ENCODE data around the gene EMILIN3.
"Not testable (repeated sequence)": the region's sequence is repeated elsewhere in the genome, so short reads cannot be mapped to it uniquely, and the experiment has no call there.

The EMILIN3 gene

GRCh38 chr20:41317546-41318270 is 48.9 kb downstream of the EMILIN3 start, which contains the start of gene ZHX3:
Gene ZHX3, minus strand, starts transcription at chr20:41317731. Its CDS starts 112,815 bp downstream, at chr20:41204916.
- Histone ChIP-seq H3K4me1 (ENCODE audit: low read depth, poor library complexity, severe bottlenecking) (peaks cover 18% of the 10 kb centered on the region), H3K36me3 (ENCODE audit: insufficient read depth) (no peaks in the 10 kb centered on the region), H3K4me2 (peak within 1 kb of the TSS; percentile 98), H3K27me3 (ENCODE audit: insufficient read depth, low read depth) (no peaks in the 10 kb centered on the region), H3K27ac (peak within 1 kb of the TSS; percentile 47), H2AFZ (ENCODE audit: low read depth) (peak within 1 kb of the TSS; percentile 97), H4K20me1 (ENCODE audit: insufficient read depth) (no peaks in the 10 kb centered on the region), H3K79me2 (ENCODE audit: insufficient read depth, low read depth) (no peaks in the 10 kb centered on the region), H3K4me3 (IDR thresholded peaks at IDR 0.05; ENCODE audit: insufficient read depth, low read depth, low read length) (no peak within 1 kb of the TSS), H3K9ac (peak within 1 kb of the TSS; percentile 74)
- TF ChIP-seq CTCF (conservative IDR thresholded peaks at IDR 0.05; ENCODE audit: low read depth, low read length): no peak

GRCh38 chr20:41316602-41317545 is 49.7 kb downstream of the EMILIN3 start:
- Histone ChIP-seq H3K4me1 (ENCODE audit: low read depth, poor library complexity, severe bottlenecking) (peaks cover 18% of the 10 kb centered on the region), H3K9ac (peak overlapping the region; percentile 74), H3K4me2 (peak overlapping the region; percentile 95), H3K27ac (peak overlapping the region; percentile 47), H3K4me3 (IDR thresholded peaks at IDR 0.05; ENCODE audit: insufficient read depth, low read depth, low read length) (no peak overlapping the region), H4K20me1 (ENCODE audit: insufficient read depth) (no peaks in the 10 kb centered on the region), H3K36me3 (ENCODE audit: insufficient read depth) (no peaks in the 10 kb centered on the region), H2AFZ (ENCODE audit: low read depth) (peak overlapping the region; percentile 90), H3K79me2 (ENCODE audit: insufficient read depth, low read depth) (no peaks in the 10 kb centered on the region), H3K27me3 (ENCODE audit: insufficient read depth, low read depth) (no peaks in the 10 kb centered on the region)
- TF ChIP-seq CTCF (conservative IDR thresholded peaks at IDR 0.05; ENCODE audit: low read depth, low read length): no peak

GRCh38 chr20:41316051-41316450 is 50.6 kb downstream of the EMILIN3 start:
- Histone ChIP-seq H3K27ac (no peak overlapping the region), H3K79me2 (ENCODE audit: insufficient read depth, low read depth) (no peaks in the 10 kb centered on the region), H3K4me3 (IDR thresholded peaks at IDR 0.05; ENCODE audit: insufficient read depth, low read depth, low read length) (no peak overlapping the region), H3K4me1 (ENCODE audit: low read depth, poor library complexity, severe bottlenecking) (peaks cover 18% of the 10 kb centered on the region), H3K9ac (no peak overlapping the region), H3K36me3 (ENCODE audit: insufficient read depth) (no peaks in the 10 kb centered on the region), H4K20me1 (ENCODE audit: insufficient read depth) (no peaks in the 10 kb centered on the region), H3K27me3 (ENCODE audit: insufficient read depth, low read depth) (no peaks in the 10 kb centered on the region), H3K4me2 (peak overlapping the region; percentile 95), H2AFZ (ENCODE audit: low read depth) (peak overlapping the region; percentile 90; the same call in 1 of the 2 replicates)
- no peak for TF ChIP-seq CTCF (conservative IDR thresholded peaks at IDR 0.05; ENCODE audit: low read depth, low read length)

- Histone ChIP-seq H3K36me3 (ENCODE audit: insufficient read depth) (no peaks in the 10 kb centered on the region), H3K79me2 (ENCODE audit: insufficient read depth, low read depth) (no peaks in the 10 kb centered on the region), H3K9ac (no peak overlapping the region), H3K27ac (no peak overlapping the region), H3K27me3 (ENCODE audit: insufficient read depth, low read depth) (no peaks in the 10 kb centered on the region), H4K20me1 (ENCODE audit: insufficient read depth) (no peaks in the 10 kb centered on the region), H3K4me3 (IDR thresholded peaks at IDR 0.05; ENCODE audit: insufficient read depth, low read depth, low read length) (no peak overlapping the region), H3K4me2 (no peak overlapping the region), H3K4me1 (ENCODE audit: low read depth, poor library complexity, severe bottlenecking) (peaks cover 18% of the 10 kb centered on the region), H2AFZ (ENCODE audit: low read depth) (no peak overlapping the region)
- TF ChIP-seq CTCF (conservative IDR thresholded peaks at IDR 0.05; ENCODE audit: low read depth, low read length): no peak
These were observed 52.2 kb downstream of the EMILIN3 start for GRCh38 chr20:41314386-41314785.

- H3K27ac ChIP-seq; H4K20me1 ChIP-seq (ENCODE audit: insufficient read depth); H3K27me3 ChIP-seq (ENCODE audit: insufficient read depth, low read depth); H3K4me2 ChIP-seq; H3K36me3 ChIP-seq (ENCODE audit: insufficient read depth); H3K4me3 ChIP-seq (IDR thresholded peaks at IDR 0.05; ENCODE audit: insufficient read depth, low read depth, low read length); H3K79me2 ChIP-seq (ENCODE audit: insufficient read depth, low read depth); H2AFZ ChIP-seq (ENCODE audit: low read depth); H3K9ac ChIP-seq: not testable (repeated sequence)
- peaks cover 11% of the 10 kb centered on the region for H3K4me1 ChIP-seq (ENCODE audit: low read depth, poor library complexity, severe bottlenecking)
These were observed 54.6 kb downstream of the EMILIN3 start for GRCh38 chr20:41312009-41312408.
